ENCODE results near the gene MCUB. TPM values are rescaled to one million over a fixed set of nuclear protein-coding genes. Genes with fewer than 3 reads are reported as not detected.

The MCUB gene
- total and polyA plus RNA-seq, 2 donors (not counting 3 experiments of a cell fraction or from before 2014, with no cell fraction given), result 32.5 to 53.8 TPM

DNA sequence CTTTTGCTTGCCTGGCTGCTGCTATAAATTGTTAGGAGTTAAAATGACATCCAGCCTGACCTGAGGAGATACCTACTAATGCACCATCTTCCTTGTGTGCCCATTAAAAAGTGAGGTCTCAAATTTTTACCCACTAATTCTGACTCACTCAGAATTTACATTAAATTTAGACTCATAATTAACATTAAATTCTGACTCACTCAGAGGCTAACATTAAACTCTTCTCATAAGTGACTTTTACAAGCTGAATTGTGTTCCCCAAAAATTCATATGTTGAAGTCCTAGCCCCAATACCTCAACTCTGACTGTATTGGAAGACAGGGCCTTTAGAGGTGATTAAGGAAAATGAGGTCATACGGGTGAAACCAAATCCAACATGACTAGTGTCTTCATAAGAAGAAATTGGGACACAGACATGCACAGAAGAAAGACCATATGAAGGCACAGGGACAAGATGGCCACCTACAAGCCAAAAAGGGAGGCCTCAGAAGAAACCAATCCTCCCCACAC lies 131.4 kb downstream of the MCUB start:
- no peak overlapping the region for H3K4me3 ChIP-seq (replicated peaks in 1 of 3; ENCODE audit: insufficient read depth in 1 of 3, low read depth in 1 of 3, low read length in 3 of 3)
- BruUV-seq (replicated peaks), result no TSS peak
- intact Hi-C loops (cut with micrococcal nuclease), result no loop called here
- no peaks in the 10 kb centered on the region for H3K9me1 ChIP-seq (replicated peaks; ENCODE audit: control insufficient read depth, extremely low read depth, insufficient read depth, low read length)
- H3K9ac ChIP-seq (replicated peaks; ENCODE audit: extremely low read depth, insufficient read depth, low read length), result no peak overlapping the region
- H3K4me1 ChIP-seq (ENCODE audit: control insufficient read depth, extremely low read depth, insufficient read depth, low read length), result no peaks in the 10 kb centered on the region
- FAIRE-seq, result no peak
- no peak for TF ChIP-seq EZH2 (IDR thresholded peaks at IDR 0.05; ENCODE audit: borderline replicate concordance, low read depth, low read length, severe bottlenecking)
- no peak for TF ChIP-seq MYC (IDR thresholded peaks at IDR 0.05; ENCODE audit: low read depth, low read length)
- TF ChIP-seq, protein P1, sequence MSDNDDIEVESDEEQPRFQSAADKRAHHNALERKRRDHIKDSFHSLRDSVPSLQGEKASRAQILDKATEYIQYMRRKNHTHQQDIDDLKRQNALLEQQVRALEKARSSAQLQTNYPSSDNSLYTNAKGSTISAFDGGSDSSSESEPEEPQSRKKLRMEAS (IDR thresholded peaks at IDR 0.05; ENCODE audit: insufficient read depth, insufficient read length), result no peak
- no peak for TF ChIP-seq GATA2 (IDR thresholded peaks at IDR 0.05; ENCODE audit: insufficient read depth, insufficient read length, low read depth, low read length)
- TF ChIP-seq FOS (IDR thresholded peaks at IDR 0.05; ENCODE audit: borderline replicate concordance, insufficient read depth, low read length), result no peak
- TF ChIP-seq JUN (IDR thresholded peaks at IDR 0.05; ENCODE audit: borderline replicate concordance, insufficient read depth, insufficient read length, low read depth), result no peak
- no peak for TF ChIP-seq POLR2AphosphoS5 (IDR thresholded peaks at IDR 0.05; ENCODE audit: insufficient read depth, low read depth, low read length)
- TF ChIP-seq POLR2A (IDR thresholded peaks at IDR 0.05; ENCODE audit: low read depth, low read length), result no peak
- TF ChIP-seq, protein P2, sequence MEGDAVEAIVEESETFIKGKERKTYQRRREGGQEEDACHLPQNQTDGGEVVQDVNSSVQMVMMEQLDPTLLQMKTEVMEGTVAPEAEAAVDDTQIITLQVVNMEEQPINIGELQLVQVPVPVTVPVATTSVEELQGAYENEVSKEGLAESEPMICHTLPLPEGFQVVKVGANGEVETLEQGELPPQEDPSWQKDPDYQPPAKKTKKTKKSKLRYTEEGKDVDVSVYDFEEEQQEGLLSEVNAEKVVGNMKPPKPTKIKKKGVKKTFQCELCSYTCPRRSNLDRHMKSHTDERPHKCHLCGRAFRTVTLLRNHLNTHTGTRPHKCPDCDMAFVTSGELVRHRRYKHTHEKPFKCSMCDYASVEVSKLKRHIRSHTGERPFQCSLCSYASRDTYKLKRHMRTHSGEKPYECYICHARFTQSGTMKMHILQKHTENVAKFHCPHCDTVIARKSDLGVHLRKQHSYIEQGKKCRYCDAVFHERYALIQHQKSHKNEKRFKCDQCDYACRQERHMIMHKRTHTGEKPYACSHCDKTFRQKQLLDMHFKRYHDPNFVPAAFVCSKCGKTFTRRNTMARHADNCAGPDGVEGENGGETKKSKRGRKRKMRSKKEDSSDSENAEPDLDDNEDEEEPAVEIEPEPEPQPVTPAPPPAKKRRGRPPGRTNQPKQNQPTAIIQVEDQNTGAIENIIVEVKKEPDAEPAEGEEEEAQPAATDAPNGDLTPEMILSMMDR (IDR thresholded peaks at IDR 0.05; ENCODE audit: extremely low read depth in 1 of 2, insufficient read depth in 1 of 2, low read depth in 1 of 2, low read length in 2 of 2), result no peak
- no peak for DNase-seq (ENCODE audit: low read depth, low spot score)
- dilution Hi-C loops (cut with MboI; ENCODE audit: extremely low pct_ligation_motif_present, low sequenced_read_pairs), result no loop called here
- H3K36me3 ChIP-seq (ENCODE audit: control insufficient read depth in 2 of 2, extremely low read depth in 1 of 2, insufficient read depth in 2 of 2, low read length in 2 of 2), result peaks cover 12 to 15% of the 10 kb centered on the region in 2 experiments
- ChIA-PET POLR2A (no interaction called here), CTCF (no interaction called here)
- no peaks in the 10 kb centered on the region for H3K79me2 ChIP-seq (ENCODE audit: control insufficient read depth, insufficient read depth, low read length)
- no peak overlapping the region for H2AFZ ChIP-seq (ENCODE audit: low read depth, low read length)
- no peak overlapping the region for H3K4me2 ChIP-seq (ENCODE audit: insufficient read depth, low read length)
- H3K9me3 ChIP-seq (replicated peaks; ENCODE audit: control insufficient read depth, insufficient read depth, low read length), result no peaks in the 10 kb centered on the region
- no peaks in the 10 kb centered on the region for H3K27me3 ChIP-seq (ENCODE audit: control insufficient read depth in 2 of 2, insufficient read depth in 2 of 2, low read length in 2 of 2)
- H3K27ac ChIP-seq (ENCODE audit: insufficient read depth, low read depth, low read length), result no peak overlapping the region
- H4K20me1 ChIP-seq (replicated peaks; ENCODE audit: control insufficient read depth, extremely low read depth, insufficient read depth, low read length), result no peaks in the 10 kb centered on the region

Data from endothelial cell of umbilical vein (primary cell).